ENCODE results near the gene IQCE.

The IQCE gene, protein sequence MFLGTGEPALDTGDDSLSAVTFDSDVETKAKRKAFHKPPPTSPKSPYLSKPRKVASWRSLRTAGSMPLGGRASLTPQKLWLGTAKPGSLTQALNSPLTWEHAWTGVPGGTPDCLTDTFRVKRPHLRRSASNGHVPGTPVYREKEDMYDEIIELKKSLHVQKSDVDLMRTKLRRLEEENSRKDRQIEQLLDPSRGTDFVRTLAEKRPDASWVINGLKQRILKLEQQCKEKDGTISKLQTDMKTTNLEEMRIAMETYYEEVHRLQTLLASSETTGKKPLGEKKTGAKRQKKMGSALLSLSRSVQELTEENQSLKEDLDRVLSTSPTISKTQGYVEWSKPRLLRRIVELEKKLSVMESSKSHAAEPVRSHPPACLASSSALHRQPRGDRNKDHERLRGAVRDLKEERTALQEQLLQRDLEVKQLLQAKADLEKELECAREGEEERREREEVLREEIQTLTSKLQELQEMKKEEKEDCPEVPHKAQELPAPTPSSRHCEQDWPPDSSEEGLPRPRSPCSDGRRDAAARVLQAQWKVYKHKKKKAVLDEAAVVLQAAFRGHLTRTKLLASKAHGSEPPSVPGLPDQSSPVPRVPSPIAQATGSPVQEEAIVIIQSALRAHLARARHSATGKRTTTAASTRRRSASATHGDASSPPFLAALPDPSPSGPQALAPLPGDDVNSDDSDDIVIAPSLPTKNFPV

DNA sequence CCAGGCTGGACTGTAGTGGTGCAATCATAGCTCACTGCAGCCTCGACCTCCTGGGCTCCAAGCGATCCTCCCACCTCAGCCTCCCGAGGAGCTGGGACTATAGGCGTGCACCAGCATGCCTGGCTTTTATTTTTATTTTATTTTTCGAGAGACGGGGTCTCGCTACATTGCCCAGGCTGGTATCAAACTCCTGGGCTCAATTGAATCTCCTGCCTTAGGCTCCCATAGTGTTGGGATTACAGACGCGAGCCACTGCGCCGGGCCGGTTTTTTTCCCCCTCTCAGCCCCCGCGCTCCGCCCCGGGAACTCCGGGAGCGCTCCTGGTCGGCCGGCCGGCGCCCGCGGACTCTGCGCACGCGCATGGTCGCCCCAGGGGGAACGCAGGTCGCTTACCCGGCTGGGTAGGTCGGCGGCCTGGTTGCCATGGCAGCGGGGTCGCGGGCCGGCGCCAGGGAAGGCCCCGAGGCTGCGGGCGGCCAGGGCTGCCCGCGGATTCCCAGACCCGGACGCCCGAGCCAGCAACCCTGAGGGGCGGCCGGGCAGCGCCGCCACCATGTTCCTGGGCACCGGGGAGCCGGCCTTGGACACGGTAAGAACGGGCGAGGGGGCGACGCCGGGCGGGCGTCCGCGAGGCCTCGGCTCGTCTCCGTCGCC lies at the start of gene IQCE:
IQCE (plus strand) TSS at position 351 of the 654 bp plus-strand sequence; CDS start at position 554, 203 bp downstream.
- Histone ChIP-seq H3K36me3 (ENCODE audit: control insufficient read depth in 2 of 2, insufficient read depth in 2 of 2, low read length in 2 of 2) (no peaks in the 10 kb centered on the region), H3K4me1 (ENCODE audit: control insufficient read depth, insufficient read depth, low read length) (peaks cover 29% of the 10 kb centered on the region), H3K27me3 (ENCODE audit: control insufficient read depth in 1 of 2, insufficient read depth in 2 of 2, low read length in 2 of 2) (no peaks in the 10 kb centered on the region), H3K27ac (ENCODE audit: low read length) (no peak within 1 kb of the TSS), H3K9me3 (ENCODE audit: control insufficient read depth in 2 of 2, low read length in 2 of 2) (no peaks in the 10 kb centered on the region), H3K9ac (ENCODE audit: low read length in 2 of 2) (peak within 1 kb of the TSS; percentile 70 to 80), H3K4me3 (ENCODE audit: low read length in 2 of 2) (peak within 1 kb of the TSS; percentile 72 to 84)

DNA sequence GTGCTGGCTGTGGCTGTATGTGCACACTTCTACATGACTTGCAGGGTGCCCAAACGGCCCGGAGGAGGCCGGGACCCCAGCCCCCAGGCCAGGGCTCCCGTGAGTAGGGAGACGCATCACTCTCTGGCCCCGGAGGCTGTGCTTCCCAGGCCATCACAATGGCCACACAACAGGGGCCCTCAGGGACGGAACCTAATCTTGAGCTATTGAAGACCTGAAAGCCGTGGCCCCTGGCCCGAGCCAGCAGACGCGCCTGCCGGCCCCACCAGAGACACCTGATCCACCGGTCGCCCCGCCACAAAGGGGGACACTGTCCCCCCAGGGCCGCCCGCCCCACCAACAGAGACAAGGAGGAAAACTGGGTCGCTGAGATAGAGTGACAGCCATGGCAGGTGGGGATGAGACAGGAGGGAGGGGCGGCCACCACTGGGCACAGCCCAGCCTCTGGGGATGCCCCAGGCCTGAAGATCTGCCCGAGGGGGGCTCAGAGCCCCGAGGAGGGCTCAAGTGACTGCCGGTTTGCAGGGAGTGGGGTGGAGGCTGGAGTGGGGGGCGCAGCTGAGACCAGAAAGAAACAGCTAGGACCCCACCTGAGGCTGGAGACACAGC lies 49.4 kb upstream of the IQCE start:
- Histone ChIP-seq H3K4me1 (ENCODE audit: control insufficient read depth, insufficient read depth, low read length) (peaks cover 15% of the 10 kb centered on the region), H3K9ac (ENCODE audit: low read length in 2 of 2) (no peak overlapping the region)

DNA sequence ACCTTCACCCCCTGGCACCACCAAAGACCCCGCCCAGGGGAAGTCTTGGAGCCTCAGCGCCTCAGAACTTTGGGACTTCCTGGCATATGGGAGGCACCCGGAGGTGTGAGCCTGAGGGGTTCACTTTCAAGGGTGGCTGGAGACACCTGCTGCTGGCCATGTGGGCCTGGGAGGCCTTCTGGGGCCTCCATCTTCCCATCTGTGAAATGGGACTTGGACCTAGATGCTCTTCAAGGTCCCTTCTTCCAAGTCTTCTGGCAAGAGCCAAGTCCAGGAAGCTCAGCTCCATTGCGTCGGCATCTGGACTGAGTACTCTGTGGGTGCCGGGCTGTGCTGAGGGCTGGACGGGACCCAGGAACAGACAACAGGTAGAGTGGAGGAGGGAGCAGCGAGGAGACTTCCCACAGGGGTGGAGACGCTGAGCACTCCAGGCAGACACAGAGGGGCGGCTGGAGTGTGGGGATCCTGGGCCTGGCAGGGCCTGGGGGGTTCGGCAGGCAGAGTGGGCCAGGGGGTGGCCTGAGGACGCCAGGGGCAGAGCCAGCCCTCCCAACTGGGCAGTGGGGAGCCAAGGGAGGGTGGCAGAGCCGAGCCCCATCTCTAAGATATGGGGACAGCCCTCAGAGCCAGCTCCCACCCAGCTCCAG lies 48.5 kb upstream of the IQCE start:
- H3K4me1 ChIP-seq (ENCODE audit: control insufficient read depth, insufficient read depth, low read length) = peaks cover 15% of the 10 kb centered on the region
- no peak overlapping the region for H3K27ac ChIP-seq (ENCODE audit: low read length)
- no peak overlapping the region for H3K9ac ChIP-seq (ENCODE audit: low read length in 2 of 2)

More for the DNA sequence above, 49.4 kb upstream of the IQCE start:
- H3K27ac ChIP-seq (ENCODE audit: low read length) = no peak overlapping the region
- H3K9me3 ChIP-seq (ENCODE audit: control insufficient read depth in 2 of 2, low read length in 2 of 2) = no peaks in the 10 kb centered on the region
- H3K4me3 ChIP-seq (ENCODE audit: low read length in 2 of 2) = no peak overlapping the region
- H3K27me3 ChIP-seq (ENCODE audit: control insufficient read depth in 1 of 2, insufficient read depth in 2 of 2, low read length in 2 of 2) = no peaks in the 10 kb centered on the region
- no peaks in the 10 kb centered on the region for H3K36me3 ChIP-seq (ENCODE audit: control insufficient read depth in 2 of 2, insufficient read depth in 2 of 2, low read length in 2 of 2)

DNA sequence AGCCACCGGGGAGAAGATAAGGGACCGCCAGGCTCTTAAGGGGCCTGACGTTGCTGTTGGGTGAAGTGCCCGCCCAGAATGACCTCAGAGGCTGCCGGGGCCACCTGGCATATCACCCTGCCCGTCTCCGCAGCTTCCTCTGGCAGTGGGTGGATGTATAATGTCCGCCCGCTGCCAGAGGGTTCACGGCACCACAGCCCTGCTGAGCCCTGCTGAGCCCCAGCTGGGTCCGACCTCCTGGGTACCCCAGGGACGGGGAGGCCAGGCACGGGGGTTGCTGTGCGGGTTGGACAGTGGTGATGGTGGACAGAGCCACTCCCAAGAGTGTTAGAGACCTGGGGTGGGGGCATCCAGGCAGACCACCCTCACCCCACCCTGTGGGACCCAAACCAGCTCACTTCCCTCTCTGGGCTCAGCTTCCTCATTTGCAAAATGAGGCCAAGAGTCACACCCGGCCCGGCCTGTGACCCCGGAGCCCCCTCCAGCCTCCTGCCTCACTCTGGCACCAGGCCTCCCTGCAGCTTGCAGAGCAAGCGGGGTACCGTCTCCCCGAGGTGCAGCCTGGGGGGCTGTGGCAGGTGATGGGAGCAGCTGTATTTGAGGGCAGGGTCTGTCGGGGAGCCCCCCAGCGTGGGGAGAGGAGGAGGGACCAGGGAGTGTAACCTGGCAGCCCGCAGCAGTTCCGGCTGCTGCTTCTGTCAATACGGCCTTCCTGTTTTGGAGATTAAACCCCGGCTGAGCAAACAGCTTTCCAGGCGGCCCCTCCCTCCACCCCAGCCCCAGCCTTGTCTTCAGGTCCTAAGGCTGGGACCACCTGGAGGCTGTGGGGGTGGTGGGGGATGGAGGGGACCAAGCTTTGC lies 47.6 kb upstream of the IQCE start:
- no peaks in the 10 kb centered on the region for H3K9me3 ChIP-seq (ENCODE audit: control insufficient read depth in 2 of 2, low read length in 2 of 2)
- peaks cover 15% of the 10 kb centered on the region for H3K4me1 ChIP-seq (ENCODE audit: control insufficient read depth, insufficient read depth, low read length)
- H3K9ac ChIP-seq (ENCODE audit: low read length in 2 of 2) = no peak overlapping the region
- no peak overlapping the region for H3K27ac ChIP-seq (ENCODE audit: low read length)
- no peak overlapping the region for H3K4me3 ChIP-seq (ENCODE audit: low read length in 2 of 2)
- no peaks in the 10 kb centered on the region for H3K27me3 ChIP-seq (ENCODE audit: control insufficient read depth in 1 of 2, insufficient read depth in 2 of 2, low read length in 2 of 2)
- no peaks in the 10 kb centered on the region for H3K36me3 ChIP-seq (ENCODE audit: control insufficient read depth in 2 of 2, insufficient read depth in 2 of 2, low read length in 2 of 2)

More for the DNA sequence above, 48.5 kb upstream of the IQCE start:
- Histone ChIP-seq H3K36me3 (ENCODE audit: control insufficient read depth in 2 of 2, insufficient read depth in 2 of 2, low read length in 2 of 2) (no peaks in the 10 kb centered on the region), H3K27me3 (ENCODE audit: control insufficient read depth in 1 of 2, insufficient read depth in 2 of 2, low read length in 2 of 2) (no peaks in the 10 kb centered on the region), H3K4me3 (ENCODE audit: low read length in 2 of 2) (no peak overlapping the region), H3K9me3 (ENCODE audit: control insufficient read depth in 2 of 2, low read length in 2 of 2) (no peaks in the 10 kb centered on the region)

DNA sequence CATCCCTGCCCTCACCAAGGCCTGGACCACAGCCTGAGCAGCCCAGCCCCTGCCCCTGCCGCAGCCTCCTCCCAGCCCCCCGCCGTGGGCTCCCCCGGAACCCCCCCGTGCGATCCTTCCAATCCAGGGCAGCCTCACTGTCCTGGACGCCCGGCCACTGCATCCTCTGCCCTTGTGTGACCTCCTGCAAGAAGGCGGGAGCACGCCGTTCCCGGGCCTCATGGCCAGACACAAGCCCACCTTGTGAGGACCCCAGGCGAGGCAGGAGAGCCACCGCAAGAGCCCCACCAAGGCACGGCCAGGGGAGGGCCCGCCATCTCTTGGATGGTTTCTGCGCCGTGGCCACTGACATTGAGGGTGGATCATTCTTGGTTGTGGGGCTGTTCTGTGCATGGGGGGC lies 47.0 kb upstream of the IQCE start:
- no peak overlapping the region for H3K4me3 ChIP-seq (ENCODE audit: low read length in 2 of 2)
- no peaks in the 10 kb centered on the region for H3K27me3 ChIP-seq (ENCODE audit: control insufficient read depth in 1 of 2, insufficient read depth in 2 of 2, low read length in 2 of 2)
- no peaks in the 10 kb centered on the region for H3K36me3 ChIP-seq (ENCODE audit: control insufficient read depth in 2 of 2, insufficient read depth in 2 of 2, low read length in 2 of 2)
- H3K4me1 ChIP-seq (ENCODE audit: control insufficient read depth, insufficient read depth, low read length) = peaks cover 15% of the 10 kb centered on the region
- no peak overlapping the region for H3K9ac ChIP-seq (ENCODE audit: low read length in 2 of 2)
- H3K27ac ChIP-seq (ENCODE audit: low read length) = no peak overlapping the region
- H3K9me3 ChIP-seq (ENCODE audit: control insufficient read depth in 2 of 2, low read length in 2 of 2) = no peaks in the 10 kb centered on the region

DNA sequence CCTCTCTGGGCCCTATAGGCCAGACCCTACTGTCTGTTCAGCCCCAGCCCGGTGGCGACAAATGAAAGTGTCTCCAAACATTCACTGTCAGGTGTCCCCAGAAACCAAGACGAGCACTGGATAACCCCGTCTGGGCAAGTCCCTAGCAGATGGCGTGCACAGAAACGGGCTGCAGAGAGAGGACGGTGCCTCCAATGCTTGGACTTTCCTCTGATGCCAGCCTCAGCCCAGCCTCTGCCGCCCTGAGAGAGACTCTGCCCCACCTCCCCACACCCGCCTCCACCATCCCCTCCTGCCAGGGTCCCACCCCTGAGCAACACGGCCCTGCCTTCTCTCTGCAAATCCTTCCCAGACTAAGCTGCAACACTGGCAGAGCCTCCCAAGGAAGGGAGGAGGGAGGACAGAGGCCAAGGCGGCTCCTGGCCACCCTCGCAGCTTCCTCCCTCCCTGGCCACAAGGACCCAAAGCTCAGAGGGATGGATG lies 46.6 kb upstream of the IQCE start:
- Histone ChIP-seq H3K4me1 (ENCODE audit: control insufficient read depth, insufficient read depth, low read length) (peaks cover 15% of the 10 kb centered on the region), H3K27ac (ENCODE audit: low read length) (no peak overlapping the region), H3K4me3 (ENCODE audit: low read length in 2 of 2) (no peak overlapping the region), H3K36me3 (ENCODE audit: control insufficient read depth in 2 of 2, insufficient read depth in 2 of 2, low read length in 2 of 2) (no peaks in the 10 kb centered on the region), H3K9me3 (ENCODE audit: control insufficient read depth in 2 of 2, low read length in 2 of 2) (no peaks in the 10 kb centered on the region), H3K9ac (ENCODE audit: low read length in 2 of 2) (no peak overlapping the region), H3K27me3 (ENCODE audit: control insufficient read depth in 1 of 2, insufficient read depth in 2 of 2, low read length in 2 of 2) (no peaks in the 10 kb centered on the region)

DNA sequence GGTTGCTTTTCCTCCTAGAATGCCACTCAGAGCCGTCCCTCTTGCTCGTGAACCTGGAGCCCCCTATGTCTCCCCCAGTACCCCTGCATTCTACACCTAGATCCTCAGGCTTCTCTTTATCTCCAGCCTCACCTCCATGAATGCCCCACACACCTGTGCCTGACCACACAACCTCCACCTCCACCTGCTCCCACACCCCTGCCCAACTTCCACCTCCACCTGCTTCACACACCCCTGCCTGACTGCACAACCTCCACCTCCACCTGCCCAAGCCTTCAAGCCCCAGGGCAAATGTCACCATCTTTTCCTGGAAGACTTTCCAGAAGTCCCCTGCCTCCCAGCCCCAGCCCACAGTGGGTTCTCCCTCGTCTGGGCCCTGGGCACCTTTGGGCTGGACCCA lies 46.1 kb upstream of the IQCE start:
- Histone ChIP-seq H3K9ac (ENCODE audit: low read length in 2 of 2) (no peak overlapping the region), H3K27me3 (ENCODE audit: control insufficient read depth in 1 of 2, insufficient read depth in 2 of 2, low read length in 2 of 2) (no peaks in the 10 kb centered on the region), H3K36me3 (ENCODE audit: control insufficient read depth in 2 of 2, insufficient read depth in 2 of 2, low read length in 2 of 2) (no peaks in the 10 kb centered on the region), H3K9me3 (ENCODE audit: control insufficient read depth in 2 of 2, low read length in 2 of 2) (no peaks in the 10 kb centered on the region), H3K27ac (ENCODE audit: low read length) (no peak overlapping the region), H3K4me1 (ENCODE audit: control insufficient read depth, insufficient read depth, low read length) (peaks cover 13% of the 10 kb centered on the region), H3K4me3 (ENCODE audit: low read length in 2 of 2) (no peak overlapping the region)

DNA sequence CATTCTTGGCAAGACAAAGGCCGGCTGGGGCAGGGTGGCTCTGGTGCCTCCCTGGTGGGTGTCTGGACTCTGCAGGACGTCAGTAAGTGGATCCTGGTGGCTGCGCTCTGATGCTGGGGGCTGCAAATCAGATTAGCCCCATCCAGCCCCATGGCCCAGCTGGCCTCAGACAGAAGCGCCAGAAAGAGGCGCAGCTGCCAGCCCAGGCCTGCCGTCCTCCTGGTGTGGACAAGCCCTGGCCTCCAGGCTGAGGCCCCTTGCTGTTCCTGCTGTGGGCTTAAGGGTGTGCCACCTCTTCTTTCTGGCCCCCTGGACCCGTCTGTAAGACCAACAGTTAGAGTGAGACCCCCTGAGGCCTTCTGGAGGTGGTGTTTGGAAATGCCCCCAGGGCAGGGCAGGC lies 45.1 kb upstream of the IQCE start:
- Histone ChIP-seq H3K36me3 (ENCODE audit: control insufficient read depth in 2 of 2, insufficient read depth in 2 of 2, low read length in 2 of 2) (no peaks in the 10 kb centered on the region), H3K9ac (ENCODE audit: low read length in 2 of 2) (no peak overlapping the region), H3K9me3 (ENCODE audit: control insufficient read depth in 2 of 2, low read length in 2 of 2) (no peaks in the 10 kb centered on the region), H3K4me3 (ENCODE audit: low read length in 2 of 2) (no peak overlapping the region), H3K27ac (ENCODE audit: low read length) (no peak overlapping the region), H3K27me3 (ENCODE audit: control insufficient read depth in 1 of 2, insufficient read depth in 2 of 2, low read length in 2 of 2) (peaks cover 0 to 3% of the 10 kb centered on the region in 2 donors), H3K4me1 (ENCODE audit: control insufficient read depth, insufficient read depth, low read length) (peaks cover 9% of the 10 kb centered on the region)

DNA sequence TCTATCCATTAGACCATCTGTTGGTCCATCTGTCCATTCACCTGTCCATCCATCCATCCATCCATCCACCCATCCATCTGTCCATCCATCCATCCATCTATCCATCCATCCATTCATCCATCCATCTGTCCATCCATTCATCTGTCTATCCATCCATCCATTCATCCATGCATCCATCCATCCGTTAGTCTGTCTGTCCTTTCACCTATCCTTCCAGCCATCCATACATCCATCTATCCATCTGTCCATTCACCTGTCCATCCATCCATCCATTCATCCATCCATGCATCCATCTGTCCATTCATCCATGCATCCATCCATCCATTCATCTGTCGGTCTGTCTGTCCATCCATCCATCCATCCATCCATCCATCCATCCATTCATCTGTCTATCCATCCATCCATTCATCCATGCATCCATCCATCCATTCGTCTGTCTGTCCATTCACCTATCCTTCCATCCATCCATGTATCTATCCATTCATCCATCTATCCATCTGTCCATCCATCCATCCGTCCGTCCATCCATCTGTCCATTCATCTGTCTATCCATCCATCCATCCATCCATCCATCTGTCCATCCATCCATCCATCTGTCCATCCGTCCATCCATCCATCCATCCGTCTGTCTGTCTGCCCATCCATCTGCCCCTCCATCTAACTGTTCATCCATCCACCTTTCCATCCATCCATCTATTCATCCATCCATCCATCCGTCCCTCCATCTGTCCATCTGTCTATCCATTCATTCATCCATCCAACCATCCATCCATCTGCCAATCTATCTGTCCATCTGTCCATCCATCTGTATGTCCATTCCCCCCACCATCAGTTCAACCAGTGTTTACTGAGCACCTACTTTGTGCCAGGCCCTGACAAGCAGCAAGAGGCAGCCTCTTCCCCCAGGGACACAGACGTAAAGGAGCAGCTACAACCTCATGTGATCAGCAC lies 44.0 kb upstream of the IQCE start:
- H3K27ac ChIP-seq (ENCODE audit: low read length) = no peak overlapping the region
- H3K9me3 ChIP-seq (ENCODE audit: control insufficient read depth in 2 of 2, low read length in 2 of 2) = no peaks in the 10 kb centered on the region
- H3K4me3 ChIP-seq (ENCODE audit: low read length in 2 of 2) = no peak overlapping the region
- H3K36me3 ChIP-seq (ENCODE audit: control insufficient read depth in 2 of 2, insufficient read depth in 2 of 2, low read length in 2 of 2) = no peaks in the 10 kb centered on the region
- peaks cover 13% of the 10 kb centered on the region for H3K4me1 ChIP-seq (ENCODE audit: control insufficient read depth, insufficient read depth, low read length)
- H3K9ac ChIP-seq (ENCODE audit: low read length in 2 of 2) = no peak overlapping the region
- H3K27me3 ChIP-seq (ENCODE audit: control insufficient read depth in 1 of 2, insufficient read depth in 2 of 2, low read length in 2 of 2) = peaks cover 0 to 6% of the 10 kb centered on the region in 2 donors
